GM10266 (cell line): Measurements from ENCODE around the gene EID3.
"Not testable (repeated sequence)": the region's sequence is repeated elsewhere in the genome, so short reads cannot be mapped to it uniquely, and the experiment has no call there.

Experiments used
- DNase-seq: peaks from one replicate; pipeline ENCODE4 v3.0.0; 2012; ENCODE audit errors: extremely low spot score
- CTCF ChIP-seq: IDR thresholded peaks from 2 replicates; pipeline ENCODE4 v1.5.1; 2012; ENCODE audit warnings: mild to moderate bottlenecking, low read depth; ENCODE audit not compliant: control insufficient read depth, insufficient read depth; ENCODE audit errors: missing control alignments

Gene EID3

GRCh38 chr12:104290320-104290719 lies 13.2 kb upstream of the EID3 start:
- no peak for DNase-seq
- TF ChIP-seq CTCF, result no peak

GRCh38 chr12:104290855-104291254 lies 12.7 kb upstream of the EID3 start:
- no peak for DNase-seq
- no peak for TF ChIP-seq CTCF

GRCh38 chr12:104291867-104292524 lies 11.5 kb upstream of the EID3 start:
- TF ChIP-seq CTCF, result no peak

GRCh38 chr12:104292872-104293794 lies 10.4 kb upstream of the EID3 start:
- no peak for TF ChIP-seq CTCF
- DNase-seq, result no peak

More at GRCh38 chr12:104291867-104292524, 11.5 kb upstream of the EID3 start:
- DNase-seq, result no peak

- DNase-seq, result not testable (repeated sequence)
- peak; percentile 35 for TF ChIP-seq CTCF
Observed at GRCh38 chr12:104294158-104294859, 9.2 kb upstream of the EID3 start.

GRCh38 chr12:104294927-104295668 lies 8.4 kb upstream of the EID3 start:
- TF ChIP-seq CTCF, result no peak
- DNase-seq, result no peak
